HPDE6-E6E7 (cell line): ENCODE measurements around the gene CLEC14A.

Experiments
- DNase-seq: peaks from one replicate; pipeline ENCODE4 v3.0.0; 2011; ENCODE audit warnings: missing footprints; ENCODE audit errors: extremely low spot score

CLEC14A gene, protein sequence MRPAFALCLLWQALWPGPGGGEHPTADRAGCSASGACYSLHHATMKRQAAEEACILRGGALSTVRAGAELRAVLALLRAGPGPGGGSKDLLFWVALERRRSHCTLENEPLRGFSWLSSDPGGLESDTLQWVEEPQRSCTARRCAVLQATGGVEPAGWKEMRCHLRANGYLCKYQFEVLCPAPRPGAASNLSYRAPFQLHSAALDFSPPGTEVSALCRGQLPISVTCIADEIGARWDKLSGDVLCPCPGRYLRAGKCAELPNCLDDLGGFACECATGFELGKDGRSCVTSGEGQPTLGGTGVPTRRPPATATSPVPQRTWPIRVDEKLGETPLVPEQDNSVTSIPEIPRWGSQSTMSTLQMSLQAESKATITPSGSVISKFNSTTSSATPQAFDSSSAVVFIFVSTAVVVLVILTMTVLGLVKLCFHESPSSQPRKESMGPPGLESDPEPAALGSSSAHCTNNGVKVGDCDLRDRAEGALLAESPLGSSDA

DNA sequence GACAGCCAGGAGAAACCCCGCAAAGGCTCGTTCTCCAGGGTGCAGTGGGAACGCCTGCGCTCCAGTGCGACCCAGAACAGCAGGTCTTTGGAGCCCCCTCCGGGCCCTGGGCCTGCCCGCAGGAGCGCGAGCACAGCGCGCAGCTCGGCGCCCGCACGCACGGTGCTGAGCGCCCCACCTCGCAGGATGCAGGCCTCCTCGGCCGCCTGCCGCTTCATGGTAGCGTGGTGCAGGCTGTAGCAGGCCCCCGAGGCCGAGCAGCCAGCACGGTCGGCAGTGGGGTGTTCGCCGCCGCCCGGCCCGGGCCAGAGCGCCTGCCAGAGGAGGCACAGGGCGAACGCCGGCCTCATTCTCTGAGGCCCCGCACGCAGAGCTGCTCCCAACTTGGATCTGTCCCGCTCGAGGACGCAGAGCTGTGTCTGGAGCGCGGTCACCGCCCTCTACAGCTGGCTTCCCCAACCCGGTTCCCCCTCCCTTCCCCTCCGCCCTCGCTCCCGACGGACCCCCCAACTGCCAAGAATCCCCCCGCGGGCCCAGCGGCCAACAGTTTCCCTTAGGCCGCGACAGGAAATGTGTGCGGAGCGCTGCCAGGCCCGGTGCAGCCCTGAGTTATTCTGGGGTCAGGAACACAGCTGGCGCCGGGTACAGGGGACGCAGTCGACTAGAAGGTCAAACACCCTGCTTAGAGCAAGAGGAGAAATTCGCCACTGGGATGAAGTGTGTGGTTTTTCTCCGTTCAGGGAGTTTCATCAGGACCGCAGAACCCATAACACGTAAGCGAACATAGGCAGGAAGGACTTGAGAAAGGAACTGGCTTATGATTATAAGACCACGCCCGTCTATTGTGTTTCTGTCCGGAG lies at the start of gene CLEC14A:
TSS of gene CLEC14A (minus strand) at position 421 of the 860 bp plus-strand sequence. CDS start at position 350, 71 bp downstream.
- no peak for DNase-seq

DNA sequence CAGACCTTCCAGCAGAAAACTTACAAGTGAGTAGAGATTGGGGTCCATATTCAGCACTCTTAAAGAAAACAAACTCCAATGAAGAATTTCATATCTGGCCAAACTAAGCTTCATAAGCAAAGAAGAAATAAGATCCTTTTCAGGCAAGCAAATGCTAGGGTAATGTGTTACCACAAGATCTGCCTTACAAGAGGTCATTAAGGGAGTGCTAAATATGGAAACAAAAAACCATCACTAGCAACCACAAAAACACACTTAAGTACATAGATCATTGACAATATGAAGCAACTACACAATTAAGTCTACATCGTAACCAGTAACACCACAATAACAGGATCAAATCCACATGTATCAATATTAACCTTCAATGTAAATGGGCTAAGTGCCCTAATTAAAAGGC lies 47.1 kb upstream of the CLEC14A start:
- DNase-seq = no peak

DNA sequence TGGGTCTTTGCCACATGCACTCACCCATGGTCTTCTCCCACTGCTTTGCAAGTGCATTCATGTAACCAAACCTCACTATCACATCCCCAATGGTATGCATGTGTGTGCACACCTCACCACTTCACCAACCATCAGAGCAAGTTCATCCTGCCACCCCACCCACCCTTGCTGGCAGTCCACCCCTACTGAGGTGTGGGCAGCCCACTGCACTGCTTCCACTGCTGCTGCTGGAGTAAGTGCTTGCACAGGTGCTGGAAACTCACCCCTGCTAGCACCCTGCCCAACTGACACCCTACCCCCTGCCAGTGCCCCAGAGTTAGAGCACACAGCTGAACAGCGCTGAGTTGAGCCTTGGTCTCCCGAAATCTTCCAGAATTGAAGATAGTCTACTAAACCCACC lies 46.1 kb upstream of the CLEC14A start:
- no peak for DNase-seq

DNA sequence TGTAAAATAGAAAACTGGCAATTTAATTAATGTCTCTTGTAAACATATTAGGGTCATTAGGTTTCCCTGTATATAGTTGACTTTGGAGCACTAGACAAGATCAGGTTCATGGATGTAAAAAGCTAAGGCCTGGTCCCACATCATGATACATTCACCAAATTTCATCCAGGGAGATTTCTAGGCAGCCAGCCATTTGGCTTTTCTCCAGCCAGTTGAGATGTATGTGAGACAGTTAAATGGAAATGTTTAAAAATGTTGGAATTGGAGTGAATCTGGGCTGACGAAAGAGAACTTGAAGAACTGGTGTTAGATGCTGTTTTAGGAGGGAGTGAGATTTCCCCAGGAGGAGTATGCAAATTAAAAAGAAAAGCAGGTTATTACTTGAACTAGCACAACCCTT lies 41.8 kb upstream of the CLEC14A start:
- no peak for DNase-seq

DNA sequence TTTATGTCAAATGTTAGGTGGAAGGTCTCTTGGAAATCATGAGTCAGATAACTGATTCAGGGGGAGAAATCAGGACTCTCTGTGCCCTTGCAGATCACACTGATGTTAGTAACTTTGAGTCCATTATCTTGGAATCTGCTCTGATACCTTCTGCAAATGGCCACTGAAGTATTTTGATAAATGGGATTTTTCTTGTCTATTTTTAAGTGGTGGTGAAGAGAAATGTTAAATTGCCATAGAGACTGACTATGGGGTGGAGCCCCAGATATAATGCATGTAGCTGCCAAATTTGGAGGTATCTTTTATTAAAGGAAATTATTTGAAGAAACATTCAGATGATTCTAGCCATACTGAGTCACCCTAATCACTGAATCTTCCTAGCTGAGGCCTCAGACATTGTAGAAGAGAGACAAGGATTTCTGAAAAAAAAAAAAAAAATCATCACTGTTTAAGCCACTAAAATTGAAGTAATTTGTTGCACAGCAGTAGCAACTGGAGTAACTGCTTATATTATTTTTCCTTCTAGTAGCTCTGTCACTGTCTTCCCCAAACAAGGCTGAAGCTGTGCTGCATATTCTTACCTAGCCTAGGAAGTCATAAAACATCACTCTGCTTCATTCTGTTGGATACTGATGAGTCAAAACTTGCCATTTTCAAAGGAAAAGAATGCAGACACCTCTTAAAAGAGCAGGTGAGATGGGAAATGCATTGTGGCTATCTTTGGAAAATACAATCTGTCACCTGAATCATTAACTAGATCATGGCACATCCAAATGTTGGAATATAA lies 36.0 kb upstream of the CLEC14A start:
- no peak for DNase-seq

DNA sequence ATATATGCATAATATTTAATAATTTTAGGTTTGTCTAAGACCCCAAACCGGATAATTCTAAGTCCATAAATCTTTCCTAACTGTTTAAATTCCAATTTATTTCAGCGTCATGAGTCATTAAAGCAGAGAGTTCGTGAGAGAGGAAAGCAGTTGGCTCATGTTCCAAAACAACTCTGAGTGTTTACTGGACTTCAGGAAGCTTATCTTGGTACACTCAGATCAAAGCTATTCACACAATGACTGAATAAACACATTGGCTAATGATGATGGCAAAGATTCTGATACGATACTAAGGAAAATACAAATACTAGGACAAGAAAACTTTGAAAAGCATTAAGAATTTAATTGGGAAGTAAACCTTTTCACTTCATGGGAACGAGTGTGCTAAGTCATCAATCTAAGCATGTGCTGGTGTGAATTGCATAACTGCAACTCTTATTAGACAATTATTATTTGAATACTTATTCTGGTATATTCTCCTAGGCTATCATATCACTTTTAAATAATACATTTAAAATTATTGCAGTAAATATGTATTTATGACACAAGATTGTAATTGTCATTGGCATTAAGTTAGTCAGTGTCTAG lies 34.8 kb upstream of the CLEC14A start:
- no peak for DNase-seq

DNA sequence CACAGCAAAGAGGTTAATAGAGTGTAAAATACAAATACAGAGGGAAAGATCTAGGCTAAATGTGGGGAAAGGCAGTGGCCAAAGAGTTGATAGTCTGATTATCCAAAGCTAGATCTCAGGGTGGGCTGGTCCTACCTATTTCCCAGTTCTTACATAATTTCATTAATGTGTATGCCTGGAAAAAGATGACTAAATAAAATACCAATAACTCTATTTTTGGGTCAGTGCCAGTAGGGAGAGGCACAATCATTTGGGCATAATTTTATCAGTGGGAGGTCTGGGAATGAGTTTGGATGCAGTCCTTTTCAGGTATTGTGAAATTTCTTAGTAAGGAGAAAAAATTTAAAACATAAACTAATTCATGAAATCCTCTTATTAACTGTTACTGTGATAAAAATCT lies 30.6 kb upstream of the CLEC14A start:
- DNase-seq = no peak

DNA sequence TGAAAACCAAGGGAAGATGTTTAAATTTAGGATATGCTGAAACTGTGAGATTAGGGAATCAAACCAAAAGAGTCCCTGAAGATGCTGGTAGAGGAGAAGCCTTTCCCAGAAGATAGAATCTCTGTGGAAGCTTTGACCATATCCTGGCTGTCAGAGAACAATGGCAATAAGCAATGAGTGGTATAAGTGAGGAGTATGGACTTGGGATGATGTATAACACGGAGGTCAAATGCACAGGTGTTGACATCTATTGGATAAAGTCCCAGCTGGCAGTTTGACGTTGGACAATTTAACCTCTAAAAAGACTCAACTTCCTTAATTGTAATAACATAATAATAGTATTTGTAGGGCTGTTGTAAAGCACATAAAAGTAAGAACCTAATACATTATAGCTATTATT lies 30.1 kb upstream of the CLEC14A start:
- DNase-seq = no peak

DNA sequence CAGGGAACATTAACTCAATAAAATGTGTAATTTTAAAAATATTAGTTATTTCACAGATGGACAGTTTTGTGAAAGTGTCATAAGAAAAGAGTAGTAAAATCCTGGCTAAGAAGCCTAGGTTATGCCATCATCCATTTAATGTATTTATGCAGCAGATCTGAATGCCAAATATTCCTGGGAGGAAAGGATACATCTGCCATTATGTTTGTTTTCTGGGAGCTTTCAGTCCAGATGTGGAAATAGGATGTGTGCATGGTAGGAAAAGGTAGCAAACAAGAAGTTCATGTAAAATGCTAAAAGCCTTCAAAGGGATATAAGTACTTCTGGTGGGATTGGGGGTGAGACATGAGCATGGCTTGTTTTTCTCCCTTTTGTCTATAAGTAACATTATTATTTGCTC lies 27.0 kb upstream of the CLEC14A start:
- DNase-seq = no peak

DNA sequence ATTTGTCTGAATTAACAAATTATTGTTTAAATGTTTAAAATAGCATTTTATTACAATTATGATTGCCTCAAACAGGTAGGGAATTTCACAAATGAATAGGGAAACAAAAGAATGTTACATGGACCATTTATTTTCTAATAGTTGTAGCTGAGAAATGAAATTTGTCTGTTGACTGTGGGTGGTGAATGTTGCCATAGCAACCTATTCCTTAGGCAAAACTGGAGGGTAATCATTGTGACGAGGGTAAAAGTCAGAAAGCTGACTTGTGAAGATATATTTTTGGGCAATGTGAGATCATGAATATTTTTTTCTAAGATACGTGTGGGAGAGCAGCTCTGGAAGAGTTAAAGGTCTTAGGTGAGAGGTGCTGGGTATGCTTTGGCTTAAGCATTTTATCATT lies 24.2 kb upstream of the CLEC14A start:
- DNase-seq = no peak

DNA sequence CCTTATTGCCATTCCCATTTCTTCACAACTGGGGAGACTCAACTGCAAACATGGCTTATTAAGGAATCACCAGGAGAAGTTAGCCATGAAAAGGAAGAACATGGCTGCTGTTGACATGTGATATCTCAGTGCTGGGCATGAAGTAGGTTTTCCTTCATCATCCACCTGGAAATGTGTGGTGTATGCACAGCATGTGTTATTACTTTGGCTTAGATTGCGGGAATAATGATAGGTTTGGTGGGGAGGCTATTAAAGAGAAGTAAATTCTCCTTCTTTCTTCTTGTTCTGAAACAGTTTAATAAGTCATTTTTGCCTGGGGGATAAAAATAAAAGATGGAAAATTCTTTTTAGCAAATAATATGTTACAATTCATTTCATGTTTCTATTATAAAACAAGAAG lies 23.7 kb upstream of the CLEC14A start:
- no peak for DNase-seq

DNA sequence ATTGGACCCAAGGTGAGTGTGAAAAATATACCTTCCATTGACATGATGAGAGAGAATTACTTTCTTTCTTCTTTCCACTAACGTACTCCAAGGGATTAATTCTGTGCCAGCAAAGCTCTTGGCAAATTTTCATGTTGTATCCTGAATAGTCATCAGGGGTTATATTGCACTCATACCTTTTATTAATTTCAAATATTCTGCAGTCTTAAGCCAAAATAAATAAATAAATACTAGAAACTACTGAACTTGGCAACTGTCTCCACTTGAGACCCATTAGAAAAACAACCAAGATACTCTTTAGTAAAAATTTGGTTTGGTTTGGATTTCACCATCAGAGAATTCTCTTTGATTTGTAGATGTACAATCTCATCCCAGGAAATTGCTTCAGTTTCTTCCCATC lies 22.1 kb upstream of the CLEC14A start:
- DNase-seq = no peak

DNA sequence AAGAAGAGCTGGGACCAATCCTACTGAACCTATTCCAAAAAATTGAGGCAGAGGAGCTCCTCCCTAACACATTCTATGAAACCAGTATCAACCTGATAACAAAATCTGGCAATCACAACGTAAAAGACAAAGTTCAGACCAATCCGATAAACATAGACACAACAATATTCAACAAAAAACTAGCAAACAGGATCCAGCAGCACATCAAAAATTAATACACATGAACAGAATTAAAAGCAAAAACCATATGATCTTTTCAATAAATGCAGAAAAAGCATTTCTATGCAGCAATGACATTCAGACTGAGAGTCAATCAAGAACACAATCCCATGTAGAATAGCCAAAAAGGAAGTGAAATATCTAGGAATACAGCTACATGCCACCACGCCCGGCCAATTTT lies 7.0 kb upstream of the CLEC14A start:
- no peak for DNase-seq

DNA sequence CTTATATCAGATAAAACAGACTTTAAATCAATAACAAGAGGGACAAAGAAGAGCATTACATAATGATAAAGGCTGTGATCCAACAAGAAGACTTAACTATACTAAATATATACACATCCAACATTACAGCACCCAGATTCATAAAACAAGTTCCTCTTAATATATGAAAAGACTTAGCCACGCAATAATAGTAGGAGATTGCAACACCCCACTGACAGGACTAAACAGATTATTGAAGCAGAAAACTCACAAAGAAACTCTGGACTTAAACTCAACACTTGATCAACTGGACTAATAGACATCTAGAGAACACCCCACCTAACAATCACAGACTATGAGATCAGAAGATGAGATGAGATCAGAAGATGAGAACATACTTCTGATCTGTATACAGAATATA lies 5.7 kb upstream of the CLEC14A start:
- DNase-seq = no peak

DNA sequence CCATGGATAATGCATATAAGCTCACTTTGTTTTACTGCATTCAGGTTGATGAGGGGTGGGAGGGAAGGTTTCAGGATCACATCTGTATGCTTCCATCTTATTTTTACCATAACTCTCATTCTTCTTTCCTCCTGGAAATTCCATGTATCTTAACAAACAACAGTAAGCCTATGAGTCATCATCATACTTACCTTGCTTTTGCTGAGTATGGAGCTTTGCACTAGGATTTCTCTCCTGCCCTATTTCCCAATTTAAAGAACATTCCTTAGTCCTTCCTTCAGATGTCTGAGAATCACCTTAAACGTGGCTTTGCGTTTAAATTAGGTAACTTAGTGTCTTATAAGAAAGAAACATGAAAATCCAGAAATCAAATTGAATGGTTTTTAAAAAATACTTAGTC lies 1.6 kb upstream of the CLEC14A start:
- no peak for DNase-seq

DNA sequence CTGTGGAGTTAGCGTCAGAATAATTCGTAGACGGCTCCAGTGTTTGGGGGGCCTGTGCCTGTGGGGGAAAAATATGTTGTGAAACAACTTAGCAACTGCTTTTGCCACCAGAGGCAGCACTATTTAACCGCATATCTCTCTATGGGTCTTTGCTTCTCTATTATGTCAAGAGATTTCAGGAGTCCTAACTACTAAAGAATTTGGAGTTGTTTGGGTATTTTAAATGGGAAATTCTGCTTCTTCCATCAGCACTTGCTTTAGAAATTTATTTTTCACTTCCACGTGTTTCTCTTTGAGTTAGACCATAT lies 594 bp upstream of the CLEC14A start:
- DNase-seq = no peak

DNA sequence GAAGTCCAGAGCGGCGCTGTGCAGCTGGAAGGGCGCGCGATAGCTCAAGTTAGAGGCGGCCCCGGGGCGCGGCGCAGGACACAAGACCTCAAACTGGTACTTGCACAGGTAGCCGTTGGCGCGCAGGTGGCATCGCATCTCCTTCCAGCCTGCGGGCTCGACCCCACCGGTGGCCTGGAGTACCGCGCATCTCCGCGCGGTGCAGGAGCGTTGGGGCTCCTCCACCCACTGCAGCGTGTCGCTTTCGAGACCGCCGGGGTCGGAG lies 553 bp downstream of the CLEC14A start:
- no peak for DNase-seq

DNA sequence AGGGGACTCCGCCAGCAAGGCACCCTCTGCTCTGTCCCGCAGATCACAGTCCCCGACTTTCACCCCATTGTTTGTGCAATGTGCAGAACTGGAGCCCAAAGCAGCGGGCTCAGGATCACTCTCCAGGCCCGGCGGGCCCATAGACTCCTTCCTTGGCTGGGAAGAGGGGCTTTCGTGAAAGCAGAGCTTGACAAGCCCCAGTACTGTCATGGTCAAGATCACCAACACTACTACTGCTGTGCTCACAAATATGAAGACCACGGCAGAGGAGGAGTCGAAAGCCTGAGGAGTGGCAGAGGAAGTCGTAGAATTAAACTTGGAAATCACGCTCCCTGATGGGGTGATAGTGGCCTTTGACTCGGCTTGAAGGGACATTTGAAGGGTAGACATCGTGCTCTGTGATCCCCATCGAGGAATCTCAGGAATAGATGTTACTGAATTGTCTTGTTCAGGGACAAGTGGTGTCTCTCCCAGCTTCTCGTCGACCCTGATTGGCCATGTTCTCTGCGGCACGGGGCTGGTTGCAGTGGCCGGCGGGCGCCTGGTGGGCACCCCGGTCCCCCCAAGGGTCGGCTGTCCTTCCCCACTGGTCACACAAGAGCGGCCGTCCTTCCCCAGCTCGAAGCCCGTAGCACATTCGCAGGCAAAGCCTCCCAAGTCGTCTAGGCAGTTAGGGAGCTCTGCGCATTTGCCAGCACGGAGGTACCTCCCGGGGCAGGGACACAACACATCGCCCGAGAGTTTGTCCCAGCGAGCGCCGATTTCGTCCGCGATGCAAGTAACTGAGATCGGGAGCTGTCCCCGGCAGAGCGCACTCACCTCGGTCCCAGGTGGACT lies 1.1 kb downstream of the CLEC14A start:
- DNase-seq = no peak

DNA sequence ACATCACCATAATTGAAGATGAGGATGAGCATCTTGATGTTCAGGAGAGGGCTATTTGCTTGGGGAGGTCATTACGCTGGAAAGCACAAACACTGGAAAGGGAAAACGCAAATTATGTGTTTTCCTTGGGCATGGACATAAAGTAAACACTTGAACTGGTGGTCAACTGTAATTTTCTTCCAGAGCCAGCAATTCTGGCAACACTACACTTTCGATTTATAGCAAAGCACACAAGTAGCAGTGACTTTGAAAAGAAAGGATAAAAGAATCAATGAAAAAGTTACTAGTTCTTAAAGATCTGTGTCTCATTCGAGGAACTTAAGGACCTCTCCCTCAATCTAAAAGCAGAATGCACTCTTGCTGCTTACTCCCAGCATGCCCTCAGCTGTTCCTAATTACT lies 2.2 kb downstream of the CLEC14A start:
- DNase-seq = no peak

DNA sequence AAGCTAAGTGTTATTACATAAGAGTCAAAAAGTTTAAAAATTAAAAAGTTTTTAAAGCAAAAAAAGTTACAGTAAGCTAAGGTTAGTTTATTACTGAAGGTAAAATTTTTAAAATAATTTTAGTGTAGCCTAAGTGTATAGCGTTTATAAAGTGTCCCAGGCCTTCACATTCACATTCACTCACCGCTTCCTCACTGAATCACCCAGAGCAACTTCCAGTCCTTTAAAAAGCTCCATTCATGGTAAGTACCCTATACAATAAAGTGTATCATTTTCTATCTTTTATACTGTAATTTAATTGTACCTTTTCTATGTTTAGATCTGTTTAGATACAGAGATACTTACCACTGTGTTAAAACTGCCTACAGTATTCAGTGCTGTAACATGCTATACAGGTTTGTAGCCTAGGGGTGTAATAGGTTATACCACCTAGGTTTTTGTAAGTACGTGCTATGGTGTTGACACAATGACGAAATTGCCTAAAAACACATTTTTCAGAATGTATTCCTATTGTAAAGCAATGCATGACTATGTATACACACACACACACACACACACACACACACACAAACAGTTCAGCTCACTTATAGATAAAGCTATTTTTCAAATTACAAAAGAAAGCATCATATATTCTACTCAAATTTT lies 3.7 kb downstream of the CLEC14A start:
- DNase-seq = no peak

DNA sequence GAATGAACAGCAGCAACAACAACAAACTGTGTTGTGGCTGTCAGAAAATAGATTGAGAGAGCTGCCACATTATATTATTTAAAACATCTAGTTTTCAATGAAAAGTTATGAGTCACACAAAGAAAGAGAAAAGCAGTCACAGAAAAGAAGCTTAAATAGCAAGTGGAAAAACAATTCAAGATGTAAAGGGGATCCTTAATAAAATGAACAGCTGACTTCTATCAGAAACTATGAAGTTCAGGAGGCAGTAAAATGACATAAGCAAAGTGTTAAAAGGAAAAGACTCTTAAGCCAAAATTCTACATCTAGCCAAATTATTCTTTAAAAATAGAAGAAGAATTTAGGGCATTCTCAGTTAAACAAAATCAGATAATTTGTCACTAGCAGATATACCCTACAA lies 5.6 kb downstream of the CLEC14A start:
- no peak for DNase-seq
